ENCODE results near the gene TP53TG5. TPM values are rescaled to one million over a fixed set of nuclear protein-coding genes. Genes with fewer than 3 reads are reported as not detected.
"Not testable (repeated sequence)": the region's sequence is repeated elsewhere in the genome, so short reads cannot be mapped to it uniquely, and the experiment has no call there.

The TP53TG5 gene
- total RNA-seq, 3 donors from 2014 or later: 1.4 to 2.1 (median 1.6) TPM

GRCh38 chr20:45355209-45356084 lies 22.7 kb downstream of the TP53TG5 start:
- Histone ChIP-seq H3K4me3 (no peak overlapping the region), H3K36me3 (ENCODE audit: low read depth) (no peaks in the 10 kb centered on the region), H3K9me3 (no peaks in the 10 kb centered on the region), H3K4me1 (ENCODE audit: low read depth) (peaks cover 23% of the 10 kb centered on the region)
- ATAC-seq: peak; percentile 49
- no peak for TF ChIP-seq CTCF (IDR thresholded peaks at IDR 0.05)
- intact Hi-C loops (cut with DNase I, micrococcal nuclease): no loop called here
- DNase-seq: no peak

- no peak for ATAC-seq
Measured at GRCh38 chr20:45354423-45355208, 23.5 kb downstream of the TP53TG5 start.

GRCh38 chr20:45353746-45354145 lies 24.4 kb downstream of the TP53TG5 start:
- no peak for ATAC-seq
- Histone ChIP-seq H3K36me3 (ENCODE audit: low read depth) (no peaks in the 10 kb centered on the region), H3K4me1 (ENCODE audit: low read depth) (peaks cover 12% of the 10 kb centered on the region), H3K4me3 (no peak overlapping the region), H3K9me3 (no peaks in the 10 kb centered on the region)
- intact Hi-C loops (cut with DNase I, micrococcal nuclease): no loop called here
- DNase-seq: no peak
- no peak for TF ChIP-seq CTCF (IDR thresholded peaks at IDR 0.05)

More at GRCh38 chr20:45354423-45355208, 23.5 kb downstream of the TP53TG5 start:
- peaks cover 15% of the 10 kb centered on the region for H3K4me1 ChIP-seq (ENCODE audit: low read depth)
- no peaks in the 10 kb centered on the region for H3K9me3 ChIP-seq
- no peak for DNase-seq
- no peak for TF ChIP-seq CTCF (IDR thresholded peaks at IDR 0.05)
- intact Hi-C loops (cut with DNase I, micrococcal nuclease): no loop called here
- H3K36me3 ChIP-seq (ENCODE audit: low read depth): no peaks in the 10 kb centered on the region
- no peak overlapping the region for H3K4me3 ChIP-seq

GRCh38 chr20:45352729-45353128 lies 25.4 kb downstream of the TP53TG5 start:
- intact Hi-C loops (cut with DNase I, micrococcal nuclease): no loop called here
- Histone ChIP-seq H3K4me3 (no peak overlapping the region), H3K36me3 (ENCODE audit: low read depth) (no peaks in the 10 kb centered on the region), H3K9me3 (no peaks in the 10 kb centered on the region), H3K4me1 (ENCODE audit: low read depth) (peaks cover 10% of the 10 kb centered on the region)
- DNase-seq: no peak
- TF ChIP-seq CTCF (IDR thresholded peaks at IDR 0.05): no peak
- no peak for ATAC-seq

GRCh38 chr20:45350795-45351194 lies 27.3 kb downstream of the TP53TG5 start:
- H3K36me3 ChIP-seq (ENCODE audit: low read depth); ATAC-seq; H3K9me3 ChIP-seq; H3K4me3 ChIP-seq; intact Hi-C loops (cut with DNase I, micrococcal nuclease); H3K4me1 ChIP-seq (ENCODE audit: low read depth); DNase-seq: not testable (repeated sequence)

GRCh38 chr20:45350217-45350616 lies 27.9 kb downstream of the TP53TG5 start:
- Histone ChIP-seq H3K4me3 (no peak overlapping the region), H3K36me3 (ENCODE audit: low read depth) (no peaks in the 10 kb centered on the region), H3K9me3 (no peaks in the 10 kb centered on the region), H3K4me1 (ENCODE audit: low read depth) (peaks cover 10% of the 10 kb centered on the region)
- DNase-seq (no peak), ATAC-seq (no peak)
- no peak for TF ChIP-seq CTCF (IDR thresholded peaks at IDR 0.05)
- intact Hi-C loops (cut with DNase I, micrococcal nuclease): no loop called here

Measured in mucosa of descending colon (tissue), 3 donors.